Measurements from ENCODE around the gene SLC6A6. TPM values are rescaled to one million over a fixed set of nuclear protein-coding genes. Genes with fewer than 3 reads are reported as not detected.

The SLC6A6 gene
- total RNA-seq, 1 donor from 2014 or later: 49.3 TPM

DNA sequence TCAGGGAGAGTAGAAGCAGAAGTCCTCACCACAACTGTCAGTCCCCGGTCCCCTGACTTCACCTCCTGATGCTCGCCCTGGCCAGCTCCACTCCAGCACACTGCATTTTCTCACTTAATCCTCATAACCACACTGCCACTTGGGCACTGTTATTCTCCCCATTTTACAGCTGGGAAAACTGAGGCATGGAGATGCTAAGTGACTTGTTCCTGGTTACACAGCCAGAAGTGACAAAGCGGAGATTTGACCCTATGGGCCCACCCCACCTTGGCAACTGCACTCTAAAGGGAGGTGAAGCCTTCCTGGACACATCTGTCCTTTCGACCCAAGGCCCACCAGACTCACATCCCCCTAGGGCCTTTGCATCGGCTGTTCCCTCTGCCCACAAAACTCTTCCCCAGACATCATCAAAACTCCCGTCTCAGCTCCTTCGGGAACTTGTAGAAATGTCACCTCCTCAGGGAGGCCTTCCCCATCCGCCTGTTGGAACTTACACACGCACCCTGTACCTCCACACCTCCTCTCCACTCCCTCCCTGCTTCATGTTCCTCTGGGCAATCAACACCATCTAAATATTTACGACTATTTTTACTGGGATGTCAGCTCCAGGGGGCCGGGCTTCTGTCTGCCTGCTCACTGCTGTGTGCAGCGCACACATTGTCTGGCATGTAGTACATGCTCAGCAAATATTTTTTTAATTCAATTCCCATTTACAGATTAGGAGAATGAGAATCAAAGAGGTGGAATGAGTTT is 134.6 kb downstream of the SLC6A6 start:
- no peak for DNase-seq (ENCODE audit: low spot score)

- DNase-seq (ENCODE audit: low spot score): no peak
These were observed 135.4 kb downstream of the SLC6A6 start for GRCh38 chr3:14537590-14538450.

- no peak for DNase-seq (ENCODE audit: low spot score)
These were observed 136.2 kb downstream of the SLC6A6 start for GRCh38 chr3:14538451-14539088.

Other genes starting within 250 kb of the SLC6A6 start
- gene XPC, start 224.0 kb upstream of the SLC6A6 start, total RNA-seq: 24.8 TPM
- gene LSM3, start 223.8 kb upstream of the SLC6A6 start, total RNA-seq: 10.0 TPM
- gene GRIP2, start 137.7 kb downstream of the SLC6A6 start, total RNA-seq: 0.71 TPM
- gene CCDC174, start 249.2 kb downstream of the SLC6A6 start, total RNA-seq: 16.8 TPM

Data from mesenteric fat pad (tissue), 1 donor.